ENCODE measurements around the gene ENO1.

DNA sequence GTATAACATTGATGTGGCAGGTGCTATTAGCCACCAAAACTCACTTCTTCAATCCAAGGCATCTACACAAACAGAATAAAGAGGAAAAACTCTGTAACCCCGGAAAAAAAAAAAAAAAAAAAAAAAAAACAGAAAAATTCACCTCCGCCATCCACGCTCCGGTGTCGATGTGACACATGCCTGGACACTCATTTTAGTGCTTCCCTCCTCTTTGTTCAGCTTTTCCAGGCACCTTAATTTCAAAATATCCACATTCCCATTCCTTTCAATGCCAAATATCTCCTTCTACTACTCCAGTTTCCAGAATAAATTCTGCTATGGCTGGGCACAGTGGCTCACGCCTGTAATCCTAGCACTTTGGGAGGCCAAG, 55.2 kb downstream of the ENO1 start:
- TF ChIP-seq POLR2AphosphoS5 (IDR thresholded peaks at IDR 0.05; ENCODE audit: low read depth, low read length): no peak
- no peak for TF ChIP-seq POLR2A (IDR thresholded peaks at IDR 0.05; ENCODE audit: low read depth, low read length)
- TF ChIP-seq SPI1 (IDR thresholded peaks at IDR 0.05; ENCODE audit: low read depth, low read length): no peak
- TF ChIP-seq POU2F2 (IDR thresholded peaks at IDR 0.05; ENCODE audit: low read depth, low read length): no peak
- TF ChIP-seq TAF1 (IDR thresholded peaks at IDR 0.05; ENCODE audit: low read depth, low read length): no peak
- TF ChIP-seq PAX5 (IDR thresholded peaks at IDR 0.05; ENCODE audit: insufficient read depth, low read length, severe bottlenecking): no peak
